Neural progenitor cell (in vitro differentiated cells): ENCODE measurements around the gene CARS2. TPM values are rescaled to one million over a fixed set of nuclear protein-coding genes. Genes with fewer than 3 reads are reported as not detected.
A peak's percentile ranks its signal among the peaks of the same experiment; 100 is the strongest.
"Not testable (repeated sequence)": the region's sequence is repeated elsewhere in the genome, so short reads cannot be mapped to it uniquely, and the experiment has no call there.

Source experiments
- DNase-seq: peaks from one replicate; pipeline ENCODE4 v3.0.0-alpha.2; 2016; ENCODE audit warnings: low spot score
- H2AFZ ChIP-seq: fragments of 200-600 bp; sonication (generic); replicated peaks from 2 replicates; pipeline ENCODE4 v1.6.1; 2016; ENCODE audit warnings: antibody characterized with exemption
- H3F3A ChIP-seq: fragments of 200-600 bp; sonication (generic); 2 replicates; pipeline ENCODE4 v1.6.1; 2016; ENCODE audit warnings: antibody characterized with exemption, low read depth
- H3K27ac ChIP-seq: fragments of 200-600 bp; sonication (generic); 2 replicates; pipeline ENCODE4 v1.5.1; 2016; ENCODE audit warnings: mild to moderate bottlenecking
- H3K27me3 ChIP-seq: fragments of 200-600 bp; sonication (generic); 2 replicates; pipeline ENCODE4 v1.6.1; 2016; ENCODE audit warnings: mild to moderate bottlenecking, moderate library complexity
- H3K36me3 ChIP-seq: fragments of 200-600 bp; sonication (generic); 2 replicates; pipeline ENCODE4 v1.5.1; 2016
- H3K4me1 ChIP-seq: fragments of 200-600 bp; sonication (generic); 2 replicates; pipeline ENCODE4 v1.6.1; 2016; ENCODE audit warnings: mixed run types
- H3K4me2 ChIP-seq: fragments of 200-600 bp; sonication (generic); 2 replicates; pipeline ENCODE4 v1.6.1; 2016
- H3K4me3 ChIP-seq: fragments of 200-600 bp; sonication (generic); 2 replicates; pipeline ENCODE4 v1.5.1; 2016
- H3K79me2 ChIP-seq: fragments of 200-600 bp; sonication (generic); 2 replicates; pipeline ENCODE4 v1.6.1; 2016; ENCODE audit warnings: low read depth
- H3K9ac ChIP-seq: fragments of 200-600 bp; sonication (generic); 2 replicates; pipeline ENCODE4 v1.6.1; 2016
- H3K9me3 ChIP-seq: fragments of 200-600 bp; sonication (generic); 2 replicates; pipeline ENCODE4 v1.5.1; 2016; ENCODE audit warnings: low read depth
- H4K20me1 ChIP-seq: fragments of 200-600 bp; sonication (generic); 2 replicates; pipeline ENCODE4 v1.6.1; 2016; ENCODE audit warnings: low read depth
- H3K27ac Mint-ChIP-seq: 3 replicates; pipeline ENCODE4 v1.8.0; 2021; ENCODE audit warnings: mixed read lengths
- H3K27me3 Mint-ChIP-seq: 2 replicates; pipeline ENCODE4 v1.8.0; 2022; ENCODE audit warnings: low read depth, mild to moderate bottlenecking, inconsistent platforms, moderate library complexity, mixed read lengths; ENCODE audit not compliant: insufficient read depth
- H3K36me3 Mint-ChIP-seq: 3 replicates; pipeline ENCODE4 v1.8.0; 2021; ENCODE audit warnings: mixed read lengths
- H3K4me1 Mint-ChIP-seq: 3 replicates; pipeline ENCODE4 v1.8.0; 2021; ENCODE audit warnings: mixed read lengths
- H3K4me3 Mint-ChIP-seq: 3 replicates; pipeline ENCODE4 v1.8.0; 2021; ENCODE audit warnings: mild to moderate bottlenecking, moderate library complexity, mixed read lengths
- H3K9me3 Mint-ChIP-seq: 3 replicates; pipeline ENCODE4 v1.8.0; 2020; ENCODE audit warnings: mixed read lengths
- CTCF ChIP-seq: fragments of 200-600 bp; sonication (generic); IDR thresholded peaks from 2 replicates; pipeline ENCODE4 v1.5.1; 2017; ENCODE audit warnings: antibody characterized with exemption, mild to moderate bottlenecking
- EZH2 ChIP-seq: fragments of 200-600 bp; sonication (generic); IDR thresholded peaks from 2 replicates; pipeline ENCODE4 v1.6.1; 2017; ENCODE audit warnings: antibody characterized with exemption, mild to moderate bottlenecking, moderate library complexity
- EZH2phosphoT487 ChIP-seq: fragments of 200-600 bp; sonication (generic); IDR thresholded peaks from 2 replicates; pipeline ENCODE4 v1.6.1; 2017; ENCODE audit warnings: antibody characterized with exemption
- total RNA-seq: library from RNA; depleted of rRNA; stranded (reverse); fragments of >200 nt; gene quantifications from 2 replicates; pipeline ENCODE4 v1.2.3, GENCODE V29; 2015; ENCODE audit warnings: low replicate concordance

Gene CARS2
- total RNA-seq, 1 donor from 2014 or later: 50.0 TPM

- H3K36me3 Mint-ChIP-seq: peaks cover 29% of the 10 kb centered on the region
- DNase-seq: no peak
- Histone ChIP-seq H3F3A (no peaks in the 10 kb centered on the region), H3K9me3 (no peaks in the 10 kb centered on the region), H3K4me2 (no peak overlapping the region), H3K4me1 (no peaks in the 10 kb centered on the region), H4K20me1 (peaks cover 3% of the 10 kb centered on the region), H2AFZ (no peak overlapping the region), H3K79me2 (peaks cover 6% of the 10 kb centered on the region), H3K4me3 (no peak overlapping the region), H3K36me3 (peaks cover 3% of the 10 kb centered on the region), H3K27ac (no peak overlapping the region), H3K9ac (no peak overlapping the region), H3K27me3 (no peaks in the 10 kb centered on the region)
- H3K4me1 Mint-ChIP-seq: no peaks in the 10 kb centered on the region
- peaks cover 2% of the 10 kb centered on the region for H3K27me3 Mint-ChIP-seq
- H3K4me3 Mint-ChIP-seq: no peak overlapping the region
- TF ChIP-seq EZH2phosphoT487 (no peak), EZH2 (no peak), CTCF (no peak)
- H3K27ac Mint-ChIP-seq: no peak overlapping the region
- no peaks in the 10 kb centered on the region for H3K9me3 Mint-ChIP-seq
Observed at GRCh38 chr13:110696776-110697175, 9.1 kb downstream of the CARS2 start.

GRCh38 chr13:110695774-110696173 is 10.1 kb downstream of the CARS2 start:
- H3K9me3 ChIP-seq, H4K20me1 ChIP-seq, H2AFZ ChIP-seq, DNase-seq, H3K4me1 Mint-ChIP-seq, H3F3A ChIP-seq, H3K27ac Mint-ChIP-seq, H3K4me1 ChIP-seq, H3K27ac ChIP-seq, H3K4me2 ChIP-seq, H3K27me3 ChIP-seq, H3K4me3 Mint-ChIP-seq, H3K36me3 ChIP-seq, H3K9me3 Mint-ChIP-seq, H3K79me2 ChIP-seq, H3K4me3 ChIP-seq, H3K9ac ChIP-seq, H3K27me3 Mint-ChIP-seq: not testable (repeated sequence)
- H3K36me3 Mint-ChIP-seq: peaks cover 26% of the 10 kb centered on the region

GRCh38 chr13:110690516-110690915 is 15.4 kb downstream of the CARS2 start:
- no peaks in the 10 kb centered on the region for H3K9me3 ChIP-seq
- no peak overlapping the region for H3K4me3 ChIP-seq
- H3K9ac ChIP-seq: no peak overlapping the region
- H3K4me2 ChIP-seq: no peak overlapping the region
- Mint-ChIP-seq H3K4me1 (no peaks in the 10 kb centered on the region), H3K4me3 (peak overlapping the region; percentile 49), H3K27me3 (no peaks in the 10 kb centered on the region), H3K27ac (no peak overlapping the region), H3K9me3 (no peaks in the 10 kb centered on the region), H3K36me3 (peaks cover 10% of the 10 kb centered on the region)
- no peak for TF ChIP-seq EZH2
- no peak for TF ChIP-seq EZH2phosphoT487
- TF ChIP-seq CTCF: no peak
- H3K36me3 ChIP-seq: no peaks in the 10 kb centered on the region
- no peaks in the 10 kb centered on the region for H3K79me2 ChIP-seq
- H3K27me3 ChIP-seq: no peaks in the 10 kb centered on the region
- no peak overlapping the region for H3K27ac ChIP-seq
- no peak for DNase-seq
- H4K20me1 ChIP-seq: peaks cover 3% of the 10 kb centered on the region
- H3K4me1 ChIP-seq: no peaks in the 10 kb centered on the region
- H2AFZ ChIP-seq: no peak overlapping the region
- no peaks in the 10 kb centered on the region for H3F3A ChIP-seq

GRCh38 chr13:110689711-110690110 is 16.2 kb downstream of the CARS2 start:
- H3K9me3 Mint-ChIP-seq: no peaks in the 10 kb centered on the region
- H3K27me3 ChIP-seq: no peaks in the 10 kb centered on the region
- peaks cover 3% of the 10 kb centered on the region for H4K20me1 ChIP-seq
- no peak overlapping the region for H3K4me2 ChIP-seq
- no peak overlapping the region for H2AFZ ChIP-seq
- no peaks in the 10 kb centered on the region for H3F3A ChIP-seq
- H3K4me1 ChIP-seq: no peaks in the 10 kb centered on the region
- no peaks in the 10 kb centered on the region for H3K36me3 ChIP-seq
- TF ChIP-seq EZH2phosphoT487: no peak
- no peak for TF ChIP-seq EZH2
- no peak for TF ChIP-seq CTCF
- no peaks in the 10 kb centered on the region for H3K4me1 Mint-ChIP-seq
- H3K9ac ChIP-seq: no peak overlapping the region
- no peak overlapping the region for H3K4me3 Mint-ChIP-seq
- H3K27ac Mint-ChIP-seq: peak overlapping the region; percentile 46
- H3K27ac ChIP-seq: no peak overlapping the region
- H3K4me3 ChIP-seq: no peak overlapping the region
- H3K27me3 Mint-ChIP-seq: no peaks in the 10 kb centered on the region
- DNase-seq: no peak
- no peaks in the 10 kb centered on the region for H3K79me2 ChIP-seq
- peaks cover 14% of the 10 kb centered on the region for H3K36me3 Mint-ChIP-seq
- H3K9me3 ChIP-seq: no peaks in the 10 kb centered on the region
